Colon (tissue), 2 donors: ENCODE results near the gene MTR.

Experiments used
- FAIRE-seq: peaks from 2 replicates; lab custom pipeline; 2012; peaks lifted over from hg19 to GRCh38; lab: Jason Lieb, UNC
- donor health status: control.
- donor health status: control.

MTR gene

GRCh38 chr1:236795035-236795756 lies at the start of gene MTR:
Gene MTR, plus strand, starts transcription at chr1:236795292. Its CDS starts 412 bp downstream, at chr1:236795704.
- FAIRE-seq, result peak; percentile 76

- no peak for FAIRE-seq
These were observed 48.3 kb upstream of the MTR start for GRCh38 chr1:236746785-236747184.

- no peak for FAIRE-seq
These were observed 47.6 kb upstream of the MTR start for GRCh38 chr1:236747311-236747985.

- FAIRE-seq, result no peak
These were observed 46.7 kb upstream of the MTR start for GRCh38 chr1:236748268-236748870.

GRCh38 chr1:236750928-236751327 lies 44.2 kb upstream of the MTR start:
- no peak for FAIRE-seq

- FAIRE-seq, result no peak
These were observed 43.7 kb upstream of the MTR start for GRCh38 chr1:236751385-236751784.

- FAIRE-seq, result no peak
These were observed 43.2 kb upstream of the MTR start for GRCh38 chr1:236751935-236752334.

GRCh38 chr1:236753516-236753915 lies 41.6 kb upstream of the MTR start:
- no peak for FAIRE-seq

GRCh38 chr1:236753964-236754363 lies 41.1 kb upstream of the MTR start:
- FAIRE-seq, result no peak

- no peak for FAIRE-seq
These were observed 40.4 kb upstream of the MTR start for GRCh38 chr1:236754525-236755210.

GRCh38 chr1:236757640-236758039 lies 37.5 kb upstream of the MTR start:
- no peak for FAIRE-seq

- FAIRE-seq, result no peak
These were observed 35.7 kb upstream of the MTR start for GRCh38 chr1:236759252-236759859.

- FAIRE-seq, result no peak
These were observed 34.6 kb upstream of the MTR start for GRCh38 chr1:236760480-236760879.

GRCh38 chr1:236760986-236761385 lies 34.1 kb upstream of the MTR start:
- no peak for FAIRE-seq

- FAIRE-seq, result no peak
These were observed 33.5 kb upstream of the MTR start for GRCh38 chr1:236761397-236762132.

GRCh38 chr1:236762410-236762809 lies 32.7 kb upstream of the MTR start:
- FAIRE-seq, result no peak

GRCh38 chr1:236765831-236766230 lies 29.3 kb upstream of the MTR start:
- FAIRE-seq, result no peak

- FAIRE-seq, result no peak
These were observed 28.6 kb upstream of the MTR start for GRCh38 chr1:236766506-236766905.

- no peak for FAIRE-seq
These were observed 27.8 kb upstream of the MTR start for GRCh38 chr1:236767276-236767675.

- no peak for FAIRE-seq
These were observed 26.5 kb upstream of the MTR start for GRCh38 chr1:236768601-236769000.

- no peak for FAIRE-seq
These were observed 21.2 kb upstream of the MTR start for GRCh38 chr1:236773919-236774318.

GRCh38 chr1:236774926-236775325 lies 20.2 kb upstream of the MTR start:
- FAIRE-seq, result no peak
